HL-60 (cell line): ENCODE results near the gene RPL13.

Source experiments
- CTCF ChIP-seq: IDR thresholded peaks from one replicate; pipeline ENCODE4 v1.5.1; 2011; ENCODE audit warnings: low read length, control low read depth, inconsistent platforms; ENCODE audit not compliant: insufficient read depth
- GABPA ChIP-seq: IDR thresholded peaks from 2 replicates; pipeline ENCODE4 v1.6.1; 2012; ENCODE audit warnings: low read depth
- POLR2AphosphoS5 ChIP-seq: IDR thresholded peaks from 2 replicates; pipeline ENCODE4 v1.6.1; 2012; ENCODE audit warnings: low read depth
- SPI1 ChIP-seq: IDR thresholded peaks from 2 replicates; pipeline ENCODE4 v1.6.1; 2012; ENCODE audit warnings: low read depth, mild to moderate bottlenecking, borderline replicate concordance
- TF ChIP-seq, protein P1 (sequence below): IDR thresholded peaks from 2 replicates; pipeline ENCODE4 v1.6.1; 2012; ENCODE audit warnings: low read depth; ENCODE audit not compliant: insufficient replicate concordance

- no peak for TF ChIP-seq CTCF
- TF ChIP-seq, protein P1, sequence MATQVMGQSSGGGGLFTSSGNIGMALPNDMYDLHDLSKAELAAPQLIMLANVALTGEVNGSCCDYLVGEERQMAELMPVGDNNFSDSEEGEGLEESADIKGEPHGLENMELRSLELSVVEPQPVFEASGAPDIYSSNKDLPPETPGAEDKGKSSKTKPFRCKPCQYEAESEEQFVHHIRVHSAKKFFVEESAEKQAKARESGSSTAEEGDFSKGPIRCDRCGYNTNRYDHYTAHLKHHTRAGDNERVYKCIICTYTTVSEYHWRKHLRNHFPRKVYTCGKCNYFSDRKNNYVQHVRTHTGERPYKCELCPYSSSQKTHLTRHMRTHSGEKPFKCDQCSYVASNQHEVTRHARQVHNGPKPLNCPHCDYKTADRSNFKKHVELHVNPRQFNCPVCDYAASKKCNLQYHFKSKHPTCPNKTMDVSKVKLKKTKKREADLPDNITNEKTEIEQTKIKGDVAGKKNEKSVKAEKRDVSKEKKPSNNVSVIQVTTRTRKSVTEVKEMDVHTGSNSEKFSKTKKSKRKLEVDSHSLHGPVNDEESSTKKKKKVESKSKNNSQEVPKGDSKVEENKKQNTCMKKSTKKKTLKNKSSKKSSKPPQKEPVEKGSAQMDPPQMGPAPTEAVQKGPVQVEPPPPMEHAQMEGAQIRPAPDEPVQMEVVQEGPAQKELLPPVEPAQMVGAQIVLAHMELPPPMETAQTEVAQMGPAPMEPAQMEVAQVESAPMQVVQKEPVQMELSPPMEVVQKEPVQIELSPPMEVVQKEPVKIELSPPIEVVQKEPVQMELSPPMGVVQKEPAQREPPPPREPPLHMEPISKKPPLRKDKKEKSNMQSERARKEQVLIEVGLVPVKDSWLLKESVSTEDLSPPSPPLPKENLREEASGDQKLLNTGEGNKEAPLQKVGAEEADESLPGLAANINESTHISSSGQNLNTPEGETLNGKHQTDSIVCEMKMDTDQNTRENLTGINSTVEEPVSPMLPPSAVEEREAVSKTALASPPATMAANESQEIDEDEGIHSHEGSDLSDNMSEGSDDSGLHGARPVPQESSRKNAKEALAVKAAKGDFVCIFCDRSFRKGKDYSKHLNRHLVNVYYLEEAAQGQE: no peak
- TF ChIP-seq POLR2AphosphoS5: no peak
- no peak for TF ChIP-seq SPI1
- no peak for TF ChIP-seq GABPA
Observed at GRCh38 chr16:89562939-89563338, 2.5 kb downstream of the RPL13 start.
